ENCODE results near the gene BLMH. TPM values are rescaled to one million over a fixed set of nuclear protein-coding genes. Genes with fewer than 3 reads are reported as not detected.

The BLMH gene
- polyA plus RNA-seq, 1 experiment = 10.7 TPM

- peak overlapping the region; percentile 62 for H3K4me3 ChIP-seq (ENCODE audit: low read depth, low read length)
- H3K36me3 ChIP-seq (ENCODE audit: control insufficient read depth, insufficient read depth, low read length) = peaks cover 4% of the 10 kb centered on the region
- CTCF ChIA-PET = interaction anchor here (1.1 to 1.5 kb wide), 3 partner anchors 49 to 187 kb away, joined by 3 to 11 read pairs (median 6); no protein-coding TSS in a partner anchor
- POLR2A ChIA-PET = no interaction called here
- no peak for TF ChIP-seq CTCF (IDR thresholded peaks at IDR 0.05; ENCODE audit: insufficient read depth, low read depth, low read length)
- no peak for DNase-seq (ENCODE audit: low read depth)
- no peaks in the 10 kb centered on the region for H3K27me3 ChIP-seq (ENCODE audit: control insufficient read depth, insufficient read depth, low read length)
Observed at GRCh38 chr17:30290696-30291542, 825 bp downstream of the BLMH start.

DNA sequence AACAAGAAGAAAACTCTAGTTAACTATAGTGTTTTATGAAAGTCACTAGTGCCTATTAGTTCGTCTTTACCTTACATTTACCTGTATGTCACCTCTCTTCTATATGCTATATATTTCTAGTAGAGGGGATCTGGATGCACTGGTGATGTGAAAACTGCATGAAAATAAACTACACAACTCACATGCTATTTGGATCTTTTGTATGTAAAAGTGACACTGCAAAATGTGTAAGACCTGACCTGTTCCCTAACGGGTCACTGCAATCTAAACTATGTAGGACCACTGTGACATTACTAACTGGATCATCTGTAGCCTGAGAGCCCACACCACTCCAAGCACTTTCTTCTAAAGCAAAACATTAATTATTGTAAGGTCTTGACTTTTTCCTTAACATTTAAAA is 1.7 kb downstream of the BLMH start:
- Histone ChIP-seq H3K4me3 (ENCODE audit: low read depth, low read length) (no peak overlapping the region), H3K36me3 (ENCODE audit: control insufficient read depth, insufficient read depth, low read length) (peaks cover 4% of the 10 kb centered on the region), H3K27me3 (ENCODE audit: control insufficient read depth, insufficient read depth, low read length) (no peaks in the 10 kb centered on the region)
- CTCF ChIA-PET = no interaction called here
- TF ChIP-seq CTCF (IDR thresholded peaks at IDR 0.05; ENCODE audit: insufficient read depth, low read depth, low read length) = no peak
- no peak for DNase-seq (ENCODE audit: low read depth)
- POLR2A ChIA-PET = no interaction called here

GRCh38 chr17:30279156-30279555 is 12.6 kb downstream of the BLMH start:
- H3K36me3 ChIP-seq (ENCODE audit: control insufficient read depth, insufficient read depth, low read length) = peaks cover 2% of the 10 kb centered on the region; the same call in 1 of the 2 replicates
- ChIA-PET POLR2A (no interaction called here), CTCF (interaction anchor here (4.7 kb wide), 1 partner anchor 153 kb away, joined by 31 read pairs; no protein-coding TSS in a partner anchor)
- no peak for DNase-seq (ENCODE audit: low read depth)
- no peak overlapping the region for H3K4me3 ChIP-seq (ENCODE audit: low read depth, low read length)
- no peak for TF ChIP-seq CTCF (IDR thresholded peaks at IDR 0.05; ENCODE audit: insufficient read depth, low read depth, low read length)
- H3K27me3 ChIP-seq (ENCODE audit: control insufficient read depth, insufficient read depth, low read length) = no peaks in the 10 kb centered on the region

DNA sequence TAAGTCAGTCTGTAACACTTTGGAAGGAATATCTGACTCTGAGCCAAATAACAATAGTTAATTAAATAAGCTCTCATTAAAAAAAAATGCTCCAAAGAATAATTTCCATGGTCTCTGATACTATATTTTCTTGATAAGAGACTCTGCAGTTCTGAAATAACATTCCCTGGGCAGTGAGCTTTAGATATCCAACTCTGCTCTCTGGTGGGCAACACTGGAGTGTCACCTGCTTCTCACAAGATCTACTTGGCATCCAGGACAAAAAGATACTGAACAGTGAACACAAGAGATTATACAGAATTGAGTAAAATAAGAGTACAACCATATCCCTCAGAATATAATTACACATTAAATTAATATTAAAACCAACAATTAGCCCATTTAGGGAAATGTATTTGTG is 13.7 kb downstream of the BLMH start:
- DNase-seq (ENCODE audit: low read depth) = no peak
- ChIA-PET CTCF (interaction anchor here (0.6 to 4.7 kb wide), 5 partner anchors 145 to 173 kb away, joined by 3 to 31 read pairs (median 4); no protein-coding TSS in a partner anchor), POLR2A (no interaction called here)
- Histone ChIP-seq H3K4me3 (ENCODE audit: low read depth, low read length) (no peak overlapping the region), H3K27me3 (ENCODE audit: control insufficient read depth, insufficient read depth, low read length) (no peaks in the 10 kb centered on the region), H3K36me3 (ENCODE audit: control insufficient read depth, insufficient read depth, low read length) (peaks cover 4% of the 10 kb centered on the region; the same call in 1 of the 2 replicates)
- TF ChIP-seq CTCF (IDR thresholded peaks at IDR 0.05; ENCODE audit: insufficient read depth, low read depth, low read length) = peak; percentile 41

GRCh38 chr17:30275911-30276310 is 15.8 kb downstream of the BLMH start:
- ChIA-PET POLR2A (no interaction called here), CTCF (no interaction called here)
- Histone ChIP-seq H3K36me3 (ENCODE audit: control insufficient read depth, insufficient read depth, low read length) (peaks cover 11% of the 10 kb centered on the region), H3K27me3 (ENCODE audit: control insufficient read depth, insufficient read depth, low read length) (no peaks in the 10 kb centered on the region), H3K4me3 (ENCODE audit: low read depth, low read length) (no peak overlapping the region)
- no peak for DNase-seq (ENCODE audit: low read depth)
- TF ChIP-seq CTCF (IDR thresholded peaks at IDR 0.05; ENCODE audit: insufficient read depth, low read depth, low read length) = no peak
